GM23338 (cell line): ENCODE measurements around the gene CENPP.

Experiments used
- EZH2 ChIP-seq: fragments of 200-600 bp; sonication (generic); IDR thresholded peaks from one replicate; pipeline ENCODE4 v1.8.0; 2017; ENCODE audit warnings: antibody characterized with exemption, mild to moderate bottlenecking, low read depth; ENCODE audit not compliant: unreplicated experiment
- JUNB ChIP-seq: IDR thresholded peaks from one replicate; pipeline ENCODE4 v1.6.1; 2016; ENCODE audit warnings: antibody characterized with exemption; ENCODE audit not compliant: unreplicated experiment
- TF ChIP-seq, protein P1 (sequence below), 2 experiments: fragments of 200-600 bp in 1 of 2; sonication (generic) in 1 of 2; conservative IDR thresholded peaks; 2 replicates each; pipeline versions ENCODE4 v1.5.1 to v1.6.1; 2016 to 2017; ENCODE audit warnings: antibody characterized with exemption in 2 of 2, low read depth in 2 of 2, mild to moderate bottlenecking in 2 of 2, moderate library complexity in 1 of 2

DNA sequence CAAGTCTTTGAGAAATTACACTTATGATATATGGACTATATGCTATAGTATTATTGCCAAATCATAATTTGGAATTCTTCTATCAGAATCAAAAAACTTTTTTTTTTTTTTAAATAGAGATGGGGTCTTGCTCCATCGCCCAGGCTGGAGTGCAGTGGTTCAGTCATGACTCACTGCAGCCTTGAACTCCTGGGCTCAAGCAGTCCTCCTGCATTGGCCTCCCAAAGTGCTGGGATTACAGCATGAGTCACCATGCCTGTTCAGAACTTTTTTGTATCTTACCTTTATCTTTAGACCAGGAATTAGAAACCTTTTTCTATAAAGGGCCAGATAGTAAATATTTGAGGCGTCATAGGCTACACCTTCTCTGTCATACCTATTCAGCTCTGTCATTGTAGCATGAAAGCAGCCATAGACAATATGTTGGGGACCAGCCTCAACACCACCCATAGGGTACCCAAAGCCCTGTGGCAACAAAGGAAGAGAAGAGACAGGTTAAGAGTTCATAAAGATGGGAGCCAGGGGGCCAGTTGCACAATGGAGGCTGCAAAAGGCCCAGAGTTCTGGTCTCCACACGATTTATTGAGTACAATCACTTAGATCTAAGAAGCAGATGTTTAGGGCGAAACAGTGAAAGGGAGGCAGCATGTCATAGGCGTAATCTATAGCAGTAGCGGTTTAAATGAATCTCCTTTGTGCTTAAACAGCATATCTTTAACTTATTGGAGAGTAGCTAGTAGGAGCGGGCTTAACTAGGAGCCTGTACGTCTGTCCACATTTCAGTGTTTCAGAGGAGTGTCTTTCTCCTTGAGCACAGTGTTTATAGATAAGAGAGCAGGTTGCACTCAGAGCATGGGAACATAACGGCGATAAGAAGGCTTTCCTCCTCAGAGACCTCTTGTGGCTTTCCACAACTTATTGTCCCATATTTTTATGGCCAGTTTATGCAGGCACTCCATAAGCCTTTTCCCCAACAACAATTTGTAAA, 197.5 kb downstream of the CENPP start:
- TF ChIP-seq JUNB (no peak), EZH2 (no peak)
- TF ChIP-seq, protein P1, sequence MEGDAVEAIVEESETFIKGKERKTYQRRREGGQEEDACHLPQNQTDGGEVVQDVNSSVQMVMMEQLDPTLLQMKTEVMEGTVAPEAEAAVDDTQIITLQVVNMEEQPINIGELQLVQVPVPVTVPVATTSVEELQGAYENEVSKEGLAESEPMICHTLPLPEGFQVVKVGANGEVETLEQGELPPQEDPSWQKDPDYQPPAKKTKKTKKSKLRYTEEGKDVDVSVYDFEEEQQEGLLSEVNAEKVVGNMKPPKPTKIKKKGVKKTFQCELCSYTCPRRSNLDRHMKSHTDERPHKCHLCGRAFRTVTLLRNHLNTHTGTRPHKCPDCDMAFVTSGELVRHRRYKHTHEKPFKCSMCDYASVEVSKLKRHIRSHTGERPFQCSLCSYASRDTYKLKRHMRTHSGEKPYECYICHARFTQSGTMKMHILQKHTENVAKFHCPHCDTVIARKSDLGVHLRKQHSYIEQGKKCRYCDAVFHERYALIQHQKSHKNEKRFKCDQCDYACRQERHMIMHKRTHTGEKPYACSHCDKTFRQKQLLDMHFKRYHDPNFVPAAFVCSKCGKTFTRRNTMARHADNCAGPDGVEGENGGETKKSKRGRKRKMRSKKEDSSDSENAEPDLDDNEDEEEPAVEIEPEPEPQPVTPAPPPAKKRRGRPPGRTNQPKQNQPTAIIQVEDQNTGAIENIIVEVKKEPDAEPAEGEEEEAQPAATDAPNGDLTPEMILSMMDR (conservative IDR thresholded peaks at IDR 0.05; ENCODE audit: low read depth in 2 of 2), result no peak
